H1 (cell line): ENCODE data around the gene PCDHGA8. TPM values are rescaled to one million over a fixed set of nuclear protein-coding genes. Genes with fewer than 3 reads are reported as not detected.

Source experiments
- CTCF ChIA-PET: fragments of 300-600 bp; sonication (Branson Sonifier 250); formaldehyde crosslinking; loops from one replicate; lab custom pipeline; 2021; ENCODE audit not compliant: partially characterized antibody; lab: Charles Lee
- POLR2A ChIA-PET: fragments of 300-600 bp; sonication (Branson Sonifier 250); formaldehyde crosslinking; loops from one replicate; lab custom pipeline; 2021; ENCODE audit warnings: inconsistent platforms; ENCODE audit not compliant: partially characterized antibody; lab: Charles Lee
- DNase-seq, 2 experiments: peaks; one replicate each; pipeline versions ENCODE4 v3.0.0 to v3.0.0-alpha.2; 2010 to 2022; ENCODE audit warnings: low spot score in 2 of 2, low read depth in 1 of 2, mixed read lengths in 1 of 2
- FAIRE-seq: peaks from 2 replicates; lab custom pipeline; 2011; peaks lifted over from hg19 to GRCh38; lab: Jason Lieb, UNC
- H2AFZ ChIP-seq: 2 replicates; pipeline ENCODE4 v1.8.1; 2012; ENCODE audit warnings: low read length, inconsistent platforms
- H2AK5ac ChIP-seq: 2 replicates; pipeline ENCODE4 v1.6.1; 2013; ENCODE audit warnings: low read depth, low read length
- H2BK120ac ChIP-seq: replicated peaks from 2 replicates; pipeline ENCODE3; 2013; ENCODE audit warnings: low read depth, low read length, inconsistent platforms
- H2BK12ac ChIP-seq: 2 replicates; pipeline ENCODE4 v1.6.1; 2013; ENCODE audit warnings: low read depth, low read length
- H2BK15ac ChIP-seq: 2 replicates; pipeline ENCODE4 v1.6.1; 2013; ENCODE audit warnings: low read length
- H2BK20ac ChIP-seq: 2 replicates; pipeline ENCODE4 v1.6.1; 2013; ENCODE audit warnings: low read length
- H2BK5ac ChIP-seq: 2 replicates; pipeline ENCODE4 v1.6.1; 2013; ENCODE audit warnings: low read depth, low read length
- H3K14ac ChIP-seq: 2 replicates; pipeline ENCODE4 v1.6.1; 2013; ENCODE audit warnings: inconsistent platforms; ENCODE audit not compliant: insufficient read length
- H3K18ac ChIP-seq: 2 replicates; pipeline ENCODE4 v1.6.1; 2013; ENCODE audit warnings: low read length; ENCODE audit errors: extremely low read depth
- H3K23ac ChIP-seq: 2 replicates; pipeline ENCODE4 v1.6.1; 2013; ENCODE audit warnings: inconsistent platforms; ENCODE audit not compliant: insufficient read length
- H3K23me2 ChIP-seq: 2 replicates; pipeline ENCODE4 v1.6.1; 2013; ENCODE audit warnings: low read depth, low read length
- H3K27ac ChIP-seq: 2 replicates; pipeline ENCODE4 v1.6.1; 2011; ENCODE audit warnings: low read depth, low read length, inconsistent platforms
- H3K27me3 ChIP-seq, 4 experiments: replicated peaks in 1 of 4; 1 replicate in 1 of 4; 2 replicates in 3 of 4; pipeline versions ENCODE4 v1.6.1 to v1.8.1; 2011 to 2013; ENCODE audit warnings: low read length in 3 of 4, mild to moderate bottlenecking in 3 of 4, inconsistent platforms in 2 of 4, mixed read lengths in 2 of 4, moderate library complexity in 1 of 4; ENCODE audit not compliant: control insufficient read depth in 3 of 4, insufficient read depth in 3 of 4; ENCODE audit errors: extremely low read depth in 1 of 4
- H3K36me3 ChIP-seq, 4 experiments: 2 replicates each; pipeline versions ENCODE4 v1.6.1 to v1.8.1; 2011 to 2013; ENCODE audit warnings: mild to moderate bottlenecking in 4 of 4, low read length in 3 of 4, moderate library complexity in 2 of 4, control low read depth in 1 of 4, inconsistent platforms in 1 of 4; ENCODE audit not compliant: insufficient read depth in 4 of 4, control insufficient read depth in 2 of 4
- H3K4ac ChIP-seq: replicated peaks from 2 replicates; pipeline ENCODE3; 2013; ENCODE audit warnings: low read length, low read depth, mixed read lengths, inconsistent platforms; ENCODE audit not compliant: insufficient read length
- H3K4me1 ChIP-seq, 4 experiments: replicated peaks in 1 of 4; 1 replicate in 1 of 4; 2 replicates in 3 of 4; pipeline versions ENCODE4 v1.6.1 to v1.8.1; 2011 to 2013; ENCODE audit warnings: low read length in 3 of 4, inconsistent platforms in 2 of 4, mixed read lengths in 1 of 4; ENCODE audit not compliant: insufficient read depth in 4 of 4, control insufficient read depth in 3 of 4
- H3K4me2 ChIP-seq, 2 experiments: 2 replicates each; pipeline versions ENCODE4 v1.6.1 to v1.8.1; 2011 to 2013; ENCODE audit warnings: low read depth in 2 of 2, low read length in 2 of 2, control low read depth in 1 of 2, inconsistent platforms in 1 of 2, mild to moderate bottlenecking in 1 of 2; ENCODE audit not compliant: insufficient read depth in 1 of 2
- H3K4me3 ChIP-seq, 4 experiments: fragments of 200-600, 300-600 bp in 1 of 4; sonication (generic), shearing (Covaris generic), sonication (Bioruptor Twin) in 1 of 4; 2 replicates each; pipeline versions ENCODE4 v1.5.1 to v1.8.1; 2011 to 2016; ENCODE audit warnings: low read length in 4 of 4, low read depth in 3 of 4, control low read depth in 2 of 4, inconsistent platforms in 2 of 4, mild to moderate bottlenecking in 2 of 4, mixed read lengths in 1 of 4, moderate library complexity in 1 of 4; ENCODE audit not compliant: insufficient read depth in 2 of 4; ENCODE audit errors: extremely low read depth in 1 of 4
- H3K56ac ChIP-seq: replicated peaks from 2 replicates; pipeline ENCODE3; 2013; ENCODE audit warnings: low read depth, mild to moderate bottlenecking, mixed read lengths, low read length, inconsistent platforms; ENCODE audit not compliant: insufficient read length
- H3K79me1 ChIP-seq: 2 replicates; pipeline ENCODE4 v1.6.1; 2013; ENCODE audit warnings: low read depth, low read length, control low read depth
- H3K79me2 ChIP-seq, 2 experiments: 2 replicates each; pipeline versions ENCODE4 v1.6.1 to v1.8.1; 2012 to 2013; ENCODE audit warnings: low read length in 2 of 2, mild to moderate bottlenecking in 2 of 2, inconsistent platforms in 1 of 2; ENCODE audit not compliant: insufficient read depth in 2 of 2, control insufficient read depth in 1 of 2
- H3K9ac ChIP-seq, 4 experiments: replicated peaks in 1 of 4; 1 replicate in 1 of 4; 2 replicates in 3 of 4; pipeline versions ENCODE4 v1.6.1 to v1.8.1; 2011 to 2013; ENCODE audit warnings: low read depth in 3 of 4, low read length in 3 of 4, control low read depth in 2 of 4, mild to moderate bottlenecking in 2 of 4, moderate library complexity in 2 of 4, inconsistent platforms in 1 of 4; ENCODE audit errors: extremely low read depth in 1 of 4
- H3K9me3 ChIP-seq, 2 experiments: 2 replicates each; pipeline versions ENCODE4 v1.6.1 to v1.8.1; 2012 to 2013; ENCODE audit warnings: mild to moderate bottlenecking in 2 of 2, moderate library complexity in 2 of 2, control low read depth in 1 of 2, inconsistent platforms in 1 of 2, low read depth in 1 of 2, low read length in 1 of 2, mixed read lengths in 1 of 2; ENCODE audit not compliant: insufficient read depth in 2 of 2
- H4K20me1 ChIP-seq, 2 experiments: replicated peaks in 1 of 2; 2 replicates each; pipeline versions ENCODE3 to v1.8.1; 2011 to 2013; ENCODE audit warnings: inconsistent platforms in 2 of 2, low read length in 2 of 2, mild to moderate bottlenecking in 1 of 2; ENCODE audit not compliant: insufficient read depth in 2 of 2, control insufficient read depth in 1 of 2
- H4K5ac ChIP-seq: 2 replicates; pipeline ENCODE4 v1.6.1; 2013; ENCODE audit warnings: low read length, low read depth, mixed read lengths, inconsistent platforms; ENCODE audit not compliant: insufficient read length
- H4K8ac ChIP-seq: 2 replicates; pipeline ENCODE4 v1.8.0; 2013; ENCODE audit warnings: mild to moderate bottlenecking, moderate library complexity, low read length, inconsistent platforms; ENCODE audit not compliant: insufficient read depth; ENCODE audit errors: extremely low read depth
- H4K91ac ChIP-seq: replicated peaks from 2 replicates; pipeline ENCODE3; 2013; ENCODE audit warnings: low read length, mixed read lengths, inconsistent platforms; ENCODE audit not compliant: insufficient read length
- BCL11A ChIP-seq, 2 experiments: IDR thresholded peaks; one replicate each; pipeline ENCODE4 v1.6.1; 2011; ENCODE audit warnings: low read depth in 2 of 2, low read length in 2 of 2, mild to moderate bottlenecking in 2 of 2
- BRCA1 ChIP-seq: IDR thresholded peaks from 2 replicates; pipeline ENCODE4 v1.6.1; 2012; ENCODE audit warnings: low read depth, low read length, improper control_type of control experiment
- CBX5 ChIP-seq: fragments of 300-800, 300-1000 bp; sonication (generic); IDR thresholded peaks from 2 replicates; pipeline ENCODE4 v1.7.1; 2016; ENCODE audit warnings: antibody characterized with exemption, low read length, low read depth
- CBX8 ChIP-seq: fragments of 300-800, 300-1000 bp; sonication (generic); IDR thresholded peaks from 2 replicates; pipeline ENCODE4 v1.7.1; 2016; ENCODE audit warnings: low read depth, low read length, borderline replicate concordance
- CHD1 ChIP-seq: IDR thresholded peaks from 2 replicates; pipeline ENCODE4 v1.6.1; 2012; ENCODE audit warnings: low read depth, low read length, improper control_type of control experiment
- CREB1 ChIP-seq: IDR thresholded peaks from 2 replicates; pipeline ENCODE4 v1.6.1; 2012; ENCODE audit warnings: inconsistent platforms
- CTBP2 ChIP-seq: IDR thresholded peaks from 2 replicates; pipeline ENCODE4 v1.7.0; 2011; ENCODE audit warnings: borderline replicate concordance, mild to moderate bottlenecking, moderate library complexity, mixed read lengths, low read length; ENCODE audit not compliant: insufficient read depth, insufficient read length
- EP300 ChIP-seq, 2 experiments: IDR thresholded peaks; 1 replicate in 1 of 2; 2 replicates in 1 of 2; pipeline ENCODE4 v1.6.1; 2011 to 2012; ENCODE audit warnings: low read depth in 2 of 2, low read length in 2 of 2, mild to moderate bottlenecking in 2 of 2, borderline replicate concordance in 1 of 2, inconsistent platforms in 1 of 2, moderate library complexity in 1 of 2
- FOSL1 ChIP-seq: IDR thresholded peaks from 2 replicates; pipeline ENCODE4 v1.6.1; 2011; ENCODE audit warnings: mild to moderate bottlenecking, low read depth, low read length, moderate library complexity; ENCODE audit not compliant: insufficient read depth
- GABPA ChIP-seq: IDR thresholded peaks from 2 replicates; pipeline ENCODE4 v1.6.1; 2011; ENCODE audit warnings: mild to moderate bottlenecking, low read length, moderate library complexity, borderline replicate concordance; ENCODE audit not compliant: insufficient read depth
- GTF2F1 ChIP-seq: IDR thresholded peaks from 2 replicates; pipeline ENCODE4 v1.6.1; 2012; ENCODE audit warnings: low read depth, low read length, improper control_type of control experiment, borderline replicate concordance
- KDM4A ChIP-seq: IDR thresholded peaks from one replicate; pipeline ENCODE4 v1.7.1; 2012; ENCODE audit warnings: low read depth, mild to moderate bottlenecking, moderate library complexity, low read length, inconsistent platforms; ENCODE audit not compliant: severe bottlenecking
- NRF1 ChIP-seq: IDR thresholded peaks from 2 replicates; pipeline ENCODE4 v1.6.1; 2011; ENCODE audit warnings: mild to moderate bottlenecking, low read depth, low read length, improper control_type of control experiment
- TCF12 ChIP-seq: IDR thresholded peaks from 2 replicates; pipeline ENCODE4 v1.6.1; 2011; ENCODE audit warnings: low read depth, mild to moderate bottlenecking, low read length
- YY1 ChIP-seq: IDR thresholded peaks from 2 replicates; pipeline ENCODE4 v1.6.1; 2011; ENCODE audit warnings: low read depth, mild to moderate bottlenecking, low read length
- WGBS, 2 experiments: shearing (Covaris generic) in 1 of 2; methylation state at CpG; one replicate each; pipeline versions ENCODE4 v1.1.6 to v1.1.7; 2013 to 2015; ENCODE audit warnings: low lambda C conversion rate in 2 of 2, mixed read lengths in 2 of 2, inconsistent platforms in 1 of 2, low coverage in 1 of 2, missing lambda C conversion rate in 1 of 2; ENCODE audit not compliant: insufficient replicate concordance in 2 of 2, insufficient coverage in 1 of 2, insufficient read length in 1 of 2; ENCODE audit errors: extremely low coverage in 1 of 2, missing lambda C conversion rate in 1 of 2; 5-methylcytosine and 5-hydroxymethylcytosine counted together
- polyA plus RNA-seq, 7 experiments: library from polyadenylated mRNA; depleted of rRNA in 3 of 7; stranded (reverse) in 5 of 7; unstranded in 2 of 7; fragments of >200 nt in 5 of 7; fragments of 200-250 nt in 2 of 7; gene quantifications; 1 replicate in 5 of 7; 2 replicates in 1 of 7; 4 replicates in 1 of 7; pipeline versions ENCODE4 v1.2.1 to v1.2.3, GENCODE V29; 2011 to 2013; ENCODE audit warnings: missing spikeins in 2 of 7, mixed read lengths in 2 of 7
- total RNA-seq: library from RNA; stranded (reverse); fragmentation: NEBNext Ultra II Directional; extraction: Animal tissue kit (Norgen Biotek cat#: 25700); gene quantifications from 2 replicates; pipeline ENCODE4 v1.2.1, GENCODE V29; 2021

PCDHGA8 gene
- total and polyA plus RNA-seq, 2 of the 8 experiments (the other 6 are each of a cell fraction or from before 2014, with no cell fraction given), result 0.79 to 1.4 TPM

- Histone ChIP-seq H3K23ac (no peak overlapping the region), H3K79me1 (no peaks in the 10 kb centered on the region), H4K5ac (no peak overlapping the region), H4K8ac (no peak overlapping the region), H4K20me1 (no peaks in the 10 kb centered on the region), H2BK12ac (no peak overlapping the region), H3K4me2 (no peak overlapping the region), H4K91ac (no peak overlapping the region), H2BK120ac (no peak overlapping the region), H2BK20ac (no peak overlapping the region), H3K4me1 (no peaks in the 10 kb centered on the region), H2BK15ac (no peak overlapping the region), H3K56ac (no peak overlapping the region), H2BK5ac (no peak overlapping the region), H3K4ac (no peak overlapping the region), H3K23me2 (no peaks in the 10 kb centered on the region), H3K27me3 (no peaks in the 10 kb centered on the region), H3K9ac (no peak overlapping the region), H3K14ac (no peak overlapping the region), H2AFZ (no peak overlapping the region), H3K18ac (no peak overlapping the region), H2AK5ac (no peak overlapping the region), H3K27ac (no peak overlapping the region), H3K4me3 (no peak overlapping the region), H3K9me3 (peaks cover 45 to 56% of the 10 kb centered on the region in 2 experiments), H3K36me3 (peaks cover 0 to 12% (median under 1%) of the 10 kb centered on the region in 4 experiments; a peak in 2 of 8 replicates), H3K79me2 (no peaks in the 10 kb centered on the region)
- WGBS, 2 experiments, result 91% methylated on average over 15 of the region's 15 CpGs; no CpG with 5 or more reads in 1 of the 2 experiments
- DNase-seq, result no peak
- POLR2A ChIA-PET, result no interaction called here
- FAIRE-seq, result no peak
- CTCF ChIA-PET, result interaction anchor here (1.3 to 4.0 kb wide), 11 partner anchors 8 to 175 kb away, joined by 3 to 34 read pairs (median 9); partner anchors contain the start of genes PCDHB15, PCDHGA10, PCDHGA4 and PCDHGB3
- TF ChIP-seq CREB1 (no peak), BRCA1 (no peak), EP300 (IDR thresholded peaks at IDR 0.05; ENCODE audit: borderline replicate concordance in 1 of 2, low read depth in 2 of 2, low read length in 2 of 2) (no peak), CHD1 (no peak), CTBP2 (no peak), FOSL1 (no peak), CBX8 (no peak), YY1 (no peak), NRF1 (no peak), GTF2F1 (no peak), GABPA (no peak), KDM4A (no peak), BCL11A (IDR thresholded peaks at IDR 0.05; ENCODE audit: low read depth in 2 of 2, low read length in 2 of 2) (no peak), CBX5 (no peak), TCF12 (no peak)
Observed at GRCh38 chr5:141398608-141399007, 6.2 kb downstream of the PCDHGA8 start.
